GM18499 (cell line): Measurements from ENCODE around the gene PPP6R2.

Experiments used
- ATAC-seq: cut with Tn5 transposase; IDR thresholded peaks from one replicate; pipeline ENCODE4 v1.9.1; 2021; ENCODE audit warnings: moderate number of reproducible peaks; ENCODE audit not compliant: insufficient read depth, unreplicated experiment

Gene PPP6R2

GRCh38 chr22:50459496-50460140 is 116.5 kb downstream of the PPP6R2 start:
- no peak for ATAC-seq

- no peak for ATAC-seq
Observed at GRCh38 chr22:50460938-50461337, 117.8 kb downstream of the PPP6R2 start.

GRCh38 chr22:50461536-50461935 is 118.4 kb downstream of the PPP6R2 start:
- ATAC-seq = no peak

- no peak for ATAC-seq
Observed at GRCh38 chr22:50461979-50462540, 118.9 kb downstream of the PPP6R2 start.

GRCh38 chr22:50463188-50463900 is 120.2 kb downstream of the PPP6R2 start:
- ATAC-seq = no peak

GRCh38 chr22:50464451-50464850 is 121.3 kb downstream of the PPP6R2 start:
- ATAC-seq = no peak

- no peak for ATAC-seq
Observed at GRCh38 chr22:50465066-50465930, 122.2 kb downstream of the PPP6R2 start.

GRCh38 chr22:50467341-50467740 is 124.2 kb downstream of the PPP6R2 start:
- ATAC-seq = no peak

- no peak for ATAC-seq
Observed at GRCh38 chr22:50467773-50468440, 124.8 kb downstream of the PPP6R2 start.

- no peak for ATAC-seq
Observed at GRCh38 chr22:50468626-50469025, 125.5 kb downstream of the PPP6R2 start.

- no peak for ATAC-seq
Observed at GRCh38 chr22:50469377-50470305, 126.5 kb downstream of the PPP6R2 start.

GRCh38 chr22:50470491-50470890 is 127.4 kb downstream of the PPP6R2 start:
- no peak for ATAC-seq

GRCh38 chr22:50471197-50471847 is 128.2 kb downstream of the PPP6R2 start:
- ATAC-seq = no peak

- no peak for ATAC-seq
Observed at GRCh38 chr22:50471962-50472361, 128.8 kb downstream of the PPP6R2 start.

- ATAC-seq = no peak
Observed at GRCh38 chr22:50473088-50473487, 130.0 kb downstream of the PPP6R2 start.

GRCh38 chr22:50473855-50474671 is 130.9 kb downstream of the PPP6R2 start:
- no peak for ATAC-seq

- no peak for ATAC-seq
Observed at GRCh38 chr22:50474710-50475651, 131.9 kb downstream of the PPP6R2 start, which contains the start of gene SBF1. Gene SBF1 (minus strand): TSS chr22:50475035. CDS start chr22:50474840, 195 bp downstream.
